CD4-positive, alpha-beta T cell (primary cell): ENCODE measurements around the gene ST6GALNAC3. TPM values are rescaled to one million over a fixed set of nuclear protein-coding genes. Genes with fewer than 3 reads are reported as not detected.

Source experiments
- ATAC-seq: fragments of 200-7000 bp; cut with Tn5 transposase; one replicate; pipeline ENCODE4 v1.10.0; 2022; ENCODE audit warnings: mild to moderate bottlenecking; ENCODE audit not compliant: poor library complexity
- CTCF ChIA-PET: fragments of 350-600 bp; sonication (Branson Sonifier 250); formaldehyde crosslinking; loops from one replicate; lab custom pipeline; 2021; ENCODE audit warnings: antibody characterized with exemption, inconsistent platforms; lab: Charles Lee
- POLR2A ChIA-PET: fragments of 350-600 bp; sonication (Branson Sonifier 250); formaldehyde crosslinking; loops from one replicate; lab custom pipeline; 2021; ENCODE audit warnings: antibody characterized with exemption, inconsistent platforms; lab: Charles Lee
- DNase-seq, 14 experiments: peaks; one replicate each; pipeline ENCODE4 v3.0.0-alpha.2; 2013 to 2020; ENCODE audit warnings: mixed read lengths in 2 of 14
- H3K27ac ChIP-seq, 2 donors: one replicate each; pipeline versions ENCODE4 v1.5.1 to v1.7.0; 2013; ENCODE audit warnings: low read length in 2 of 2, low read depth in 1 of 2, mild to moderate bottlenecking in 1 of 2
- H3K27me3 ChIP-seq, 2 experiments: 1 replicate in 1 of 2; 2 replicates in 1 of 2; pipeline versions ENCODE4 v1.6.1 to v1.7.0; 2013; ENCODE audit warnings: low read length in 2 of 2, control low read depth in 1 of 2, mild to moderate bottlenecking in 1 of 2, moderate library complexity in 1 of 2; ENCODE audit not compliant: insufficient read depth in 2 of 2, control insufficient read depth in 1 of 2
- H3K36me3 ChIP-seq: one replicate; pipeline ENCODE4 v1.6.1; 2013; ENCODE audit warnings: low read length, control low read depth; ENCODE audit not compliant: insufficient read depth
- H3K4me1 ChIP-seq: one replicate; pipeline ENCODE4 v1.6.1; 2013; ENCODE audit warnings: low read length, control low read depth; ENCODE audit not compliant: insufficient read depth
- H3K4me3 ChIP-seq: one replicate; pipeline ENCODE4 v1.5.1; 2013; ENCODE audit warnings: mild to moderate bottlenecking, low read length, moderate library complexity
- H3K9me3 ChIP-seq, 2 experiments: 1 replicate in 1 of 2; 2 replicates in 1 of 2; pipeline versions ENCODE4 v1.6.1 to v1.7.0; 2013; ENCODE audit warnings: low read length in 2 of 2, mild to moderate bottlenecking in 2 of 2, control low read depth in 1 of 2, moderate library complexity in 1 of 2; ENCODE audit not compliant: control insufficient read depth in 1 of 2, insufficient read depth in 1 of 2
- H3K27ac Mint-ChIP-seq: one replicate; pipeline ENCODE4 v1.8.0; 2020; ENCODE audit warnings: mixed read lengths
- H3K27me3 Mint-ChIP-seq: one replicate; pipeline ENCODE4 v1.8.0; 2021; ENCODE audit warnings: mixed read lengths
- H3K36me3 Mint-ChIP-seq: one replicate; pipeline ENCODE4 v1.8.0; 2021; ENCODE audit warnings: low read depth, mixed read lengths
- H3K4me1 Mint-ChIP-seq: one replicate; pipeline ENCODE4 v1.8.0; 2021; ENCODE audit warnings: low read depth, mixed read lengths
- H3K4me3 Mint-ChIP-seq: one replicate; pipeline ENCODE4 v1.8.0; 2020; ENCODE audit warnings: mild to moderate bottlenecking, mixed read lengths
- H3K9me3 Mint-ChIP-seq: one replicate; pipeline ENCODE4 v1.8.0; 2020; ENCODE audit warnings: mixed read lengths
- CTCF ChIP-seq: fragments of 200-600 bp; IDR thresholded peaks from one replicate; pipeline ENCODE4 v1.8.0; 2022; ENCODE audit warnings: antibody characterized with exemption, mild to moderate bottlenecking
- intact Hi-C, 2 experiments: fragments of 100-400 bp; cut with DNase I in 1 of 2; cut with micrococcal nuclease in 1 of 2; formaldehyde crosslinking; loops; one replicate each; pipeline versions ENCODE4 v1.15.1 to v1.9.0; 2023 to 2025; cut with DNase I, micrococcal nuclease
- total RNA-seq, 174 experiments: library from RNA in 2 of 174; stranded (reverse) in 2 of 174; gene quantifications; one replicate each; pipeline ENCODE4 v1.2.3 and lab custom pipeline; 2021 to 2026

ST6GALNAC3 gene
- total RNA-seq, 2 experiments from 2014 or later: 0.77 to 1.3 TPM

GRCh38 chr1:76482272-76482671 lies 407.7 kb downstream of the ST6GALNAC3 start:
- POLR2A ChIA-PET: no interaction called here
- no peak for TF ChIP-seq CTCF

GRCh38 chr1:76491737-76492136 lies 417.2 kb downstream of the ST6GALNAC3 start:
- H3K27ac ChIP-seq: no peak overlapping the region
- Mint-ChIP-seq H3K4me1 (no peaks in the 10 kb centered on the region), H3K9me3 (no peaks in the 10 kb centered on the region), H3K4me3 (no peak overlapping the region), H3K27me3 (no peaks in the 10 kb centered on the region), H3K36me3 (no peaks in the 10 kb centered on the region), H3K27ac (no peak overlapping the region)
- no peak for DNase-seq
- intact Hi-C loops: no loop called here
- ChIA-PET CTCF (no interaction called here), POLR2A (no interaction called here)
- H3K36me3 ChIP-seq: no peaks in the 10 kb centered on the region
- no peaks in the 10 kb centered on the region for H3K9me3 ChIP-seq
- no peak overlapping the region for H3K4me3 ChIP-seq
- no peak for ATAC-seq
- TF ChIP-seq CTCF: no peak
- no peaks in the 10 kb centered on the region for H3K27me3 ChIP-seq
- no peaks in the 10 kb centered on the region for H3K4me1 ChIP-seq

More at GRCh38 chr1:76482272-76482671, 407.7 kb downstream of the ST6GALNAC3 start:
- Mint-ChIP-seq H3K9me3 (peaks cover 2% of the 10 kb centered on the region), H3K4me1 (no peaks in the 10 kb centered on the region), H3K27me3 (no peaks in the 10 kb centered on the region), H3K27ac (no peak overlapping the region), H3K36me3 (no peaks in the 10 kb centered on the region), H3K4me3 (no peak overlapping the region)
- CTCF ChIA-PET: interaction anchor here (0.7 kb wide), 1 partner anchor 14 kb away, joined by 3 read pairs; no protein-coding TSS in a partner anchor
- Histone ChIP-seq H3K4me1 (no peaks in the 10 kb centered on the region), H3K27ac (no peak overlapping the region), H3K4me3 (no peak overlapping the region), H3K9me3 (no peaks in the 10 kb centered on the region), H3K36me3 (no peaks in the 10 kb centered on the region), H3K27me3 (no peaks in the 10 kb centered on the region)
- intact Hi-C loops: no loop called here
- DNase-seq: no peak
- ATAC-seq: no peak

- H3K4me1 Mint-ChIP-seq: no peaks in the 10 kb centered on the region
- DNase-seq: no peak
- Histone ChIP-seq H3K4me3 (no peak overlapping the region), H3K27ac (no peak overlapping the region), H3K9me3 (no peaks in the 10 kb centered on the region), H3K4me1 (no peaks in the 10 kb centered on the region), H3K27me3 (no peaks in the 10 kb centered on the region), H3K36me3 (no peaks in the 10 kb centered on the region)
- ChIA-PET CTCF (no interaction called here), POLR2A (no interaction called here)
- ATAC-seq: no peak
- no peaks in the 10 kb centered on the region for H3K27me3 Mint-ChIP-seq
- no peak overlapping the region for H3K27ac Mint-ChIP-seq
- no peaks in the 10 kb centered on the region for H3K36me3 Mint-ChIP-seq
- intact Hi-C loops: no loop called here
- no peaks in the 10 kb centered on the region for H3K9me3 Mint-ChIP-seq
- no peak for TF ChIP-seq CTCF
- no peak overlapping the region for H3K4me3 Mint-ChIP-seq
Observed at GRCh38 chr1:76492752-76493430, 418.3 kb downstream of the ST6GALNAC3 start.
